ENCODE results near the gene NUP214. TPM values are rescaled to one million over a fixed set of nuclear protein-coding genes. Genes with fewer than 3 reads are reported as not detected.

NUP214 gene
- total and polyA plus RNA-seq, 12 donors, result 22.6 to 76.6 (median 36.8) TPM

GRCh38 chr9:131085370-131086122, 39.8 kb upstream of the NUP214 start:
- Histone ChIP-seq H3K4me1 (replicated peaks in 1 of 2) (no peaks in the 10 kb centered on the region), H3K4me3 (no peak overlapping the region), H3K27me3 (no peaks in the 10 kb centered on the region), H3K9me3 (replicated peaks in 1 of 3) (no peaks in the 10 kb centered on the region), H3K27ac (no peak overlapping the region), H3K36me3 (replicated peaks in 1 of 2) (no peaks in the 10 kb centered on the region)
- WGBS, 4 donors, result 66 to 87% (median 80%) methylated on average over 20 to 23 of the region's 23 CpGs
- intact Hi-C loops (cut with DNase I), result no loop called here
- TF ChIP-seq CTCF (IDR thresholded peaks at IDR 0.05), result no peak
- no peak for TF ChIP-seq POLR2A (IDR thresholded peaks at IDR 0.05)
- DNase-seq, result no peak

GRCh38 chr9:131087354-131087893, 38.0 kb upstream of the NUP214 start:
- Histone ChIP-seq H3K27ac (no peak overlapping the region), H3K27me3 (no peaks in the 10 kb centered on the region), H3K4me1 (replicated peaks in 1 of 2) (no peaks in the 10 kb centered on the region), H3K9me3 (replicated peaks in 1 of 3) (no peaks in the 10 kb centered on the region), H3K4me3 (no peak overlapping the region), H3K36me3 (replicated peaks in 1 of 2) (no peaks in the 10 kb centered on the region)
- intact Hi-C loops (cut with DNase I), result no loop called here
- TF ChIP-seq CTCF (IDR thresholded peaks at IDR 0.05), result no peak
- no peak for TF ChIP-seq POLR2A (IDR thresholded peaks at IDR 0.05)
- no peak for DNase-seq
- 86 to 98% (median 89%) methylated on average over 9 to 19 of the region's 19 CpGs for WGBS, 4 donors

DNA sequence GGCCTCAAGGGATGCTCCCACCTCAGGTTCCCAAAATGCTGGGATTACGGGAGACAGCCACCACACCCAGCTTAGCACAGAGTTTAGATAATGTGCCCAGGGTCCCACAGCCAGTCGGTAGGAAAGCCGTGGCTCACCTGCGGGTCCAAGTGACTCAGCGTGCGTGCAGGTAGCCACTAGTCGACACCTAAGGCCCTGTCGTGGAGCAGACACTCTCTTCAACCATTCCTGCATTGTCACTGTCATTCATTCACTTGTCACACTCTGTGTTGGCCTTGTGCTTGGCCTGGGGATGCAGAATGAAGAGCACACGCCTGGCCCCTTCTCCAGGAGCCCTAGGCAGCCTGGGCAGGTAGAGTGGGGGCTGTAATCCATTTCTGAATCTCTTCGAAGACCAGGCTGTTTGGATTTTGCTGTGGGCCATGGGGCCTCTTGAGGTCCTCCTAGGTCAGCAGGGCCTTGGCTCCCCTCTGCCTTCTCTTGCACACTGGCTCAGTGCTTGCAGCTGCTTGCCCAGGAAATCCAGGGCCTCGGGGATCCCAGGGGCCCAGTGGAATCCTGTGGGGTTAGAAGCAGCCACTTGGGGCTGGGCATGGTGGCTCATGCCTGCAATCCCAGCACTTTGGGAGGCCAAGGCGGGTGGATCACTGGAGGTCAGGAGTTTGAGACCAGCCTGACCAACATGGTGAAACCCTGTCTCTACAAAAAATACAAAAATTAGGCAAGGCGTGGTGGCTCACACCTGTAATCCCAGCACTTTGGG, 35.2 kb upstream of the NUP214 start:
- Histone ChIP-seq H3K27ac (no peak overlapping the region), H3K4me1 (replicated peaks in 1 of 2) (no peaks in the 10 kb centered on the region), H3K36me3 (replicated peaks in 1 of 2) (no peaks in the 10 kb centered on the region), H3K4me3 (no peak overlapping the region), H3K9me3 (replicated peaks in 1 of 3) (no peaks in the 10 kb centered on the region), H3K27me3 (peaks cover 10% of the 10 kb centered on the region)
- intact Hi-C loops (cut with DNase I), result no loop called here
- 86 to 93% (median 91%) methylated on average over 3 to 13 of the region's 13 CpGs for whole genome bisulfite sequencing, 4 donors
- no peak for DNase-seq
- TF ChIP-seq POLR2A (IDR thresholded peaks at IDR 0.05) (no peak), CTCF (IDR thresholded peaks at IDR 0.05) (no peak)

DNA sequence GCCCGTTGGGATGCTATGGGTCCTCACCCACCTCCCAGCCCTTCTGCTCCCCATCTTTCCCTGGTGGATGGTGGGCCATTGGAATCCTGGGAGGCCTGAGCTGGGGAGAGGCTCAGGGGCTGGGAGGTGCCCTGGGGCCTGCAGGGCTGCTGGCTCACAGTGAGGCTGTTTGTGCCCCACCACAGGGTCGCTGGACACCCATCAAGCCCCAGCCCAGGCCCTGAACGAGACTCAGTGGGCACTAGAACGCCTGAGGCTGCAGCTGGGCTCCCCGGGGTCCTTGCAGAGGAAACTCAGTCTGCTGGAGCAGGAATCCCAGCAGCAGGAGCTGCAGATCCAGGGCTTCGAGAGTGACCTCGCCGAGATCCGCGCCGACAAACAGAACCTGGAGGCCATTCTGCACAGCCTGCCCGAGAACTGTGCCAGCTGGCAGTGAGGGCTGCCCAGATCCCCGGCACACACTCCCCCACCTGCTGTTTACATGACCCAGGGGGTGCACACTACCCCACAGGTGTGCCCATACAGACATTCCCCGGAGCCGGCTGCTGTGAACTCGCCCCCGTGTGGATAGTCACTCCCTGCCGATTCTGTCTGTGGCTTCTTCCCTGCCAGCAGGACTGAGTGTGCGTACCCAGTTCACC, 33.9 kb upstream of the NUP214 start:
- H3K4me3 ChIP-seq, result no peak overlapping the region
- H3K27me3 ChIP-seq, result peaks cover 19% of the 10 kb centered on the region
- no peaks in the 10 kb centered on the region for H3K9me3 ChIP-seq (replicated peaks in 1 of 3)
- intact Hi-C loops (cut with DNase I), result no loop called here
- no peak overlapping the region for H3K27ac ChIP-seq
- DNase-seq, result no peak
- TF ChIP-seq CTCF (IDR thresholded peaks at IDR 0.05) (no peak), POLR2A (IDR thresholded peaks at IDR 0.05) (no peak)
- peaks cover 0 to 2% of the 10 kb centered on the region in 2 donors for H3K4me1 ChIP-seq (replicated peaks in 1 of 2)
- H3K36me3 ChIP-seq (replicated peaks in 1 of 2), result no peaks in the 10 kb centered on the region
- WGBS, 4 donors, result 85 to 94% (median 88%) methylated on average over 6 to 19 of the region's 19 CpGs

All from adrenal gland (tissue), 12 donors.